Activated naive CD8-positive, alpha-beta T cell treated with anti-CD3 and anti-CD28 coated beads, Interleukin-2, amount 50 U/mL, for 24 hours (primary cell): ENCODE data around the gene TMED10.
"Not testable (repeated sequence)": the region's sequence is repeated elsewhere in the genome, so short reads cannot be mapped to it uniquely, and the experiment has no call there.

Experiments used
- ATAC-seq: fragments of 150-1000 bp; cut with Tn5 transposase; one replicate; pipeline ENCODE4 v1.10.0; 2021
- DNase-seq: peaks from one replicate; pipeline ENCODE4 v3.0.0; 2021
- H3K27ac Mint-ChIP-seq: one replicate; pipeline ENCODE4 v1.8.0; 2021; ENCODE audit warnings: mild to moderate bottlenecking, mixed read lengths
- H3K27me3 Mint-ChIP-seq: one replicate; pipeline ENCODE4 v1.8.0; 2021; ENCODE audit warnings: mixed read lengths
- H3K36me3 Mint-ChIP-seq: one replicate; pipeline ENCODE4 v1.8.0; 2021; ENCODE audit warnings: low read depth, mixed read lengths
- H3K4me1 Mint-ChIP-seq: one replicate; pipeline ENCODE4 v1.8.0; 2021; ENCODE audit warnings: mixed read lengths
- H3K4me3 Mint-ChIP-seq: one replicate; pipeline ENCODE4 v1.8.0; 2021; ENCODE audit warnings: mild to moderate bottlenecking, moderate library complexity, mixed read lengths
- H3K9me3 Mint-ChIP-seq: one replicate; pipeline ENCODE4 v1.8.0; 2021; ENCODE audit warnings: mixed read lengths

Gene TMED10

GRCh38 chr14:75156901-75157300 lies 19.5 kb downstream of the TMED10 start:
- no peak for DNase-seq
- Mint-ChIP-seq H3K4me3 (no peak overlapping the region), H3K27me3 (no peaks in the 10 kb centered on the region), H3K36me3 (peaks cover 10% of the 10 kb centered on the region), H3K27ac (peak overlapping the region; percentile 12), H3K4me1 (peaks cover 64% of the 10 kb centered on the region), H3K9me3 (no peaks in the 10 kb centered on the region)
- peak; percentile 76 for ATAC-seq

GRCh38 chr14:75156111-75156510 lies 20.3 kb downstream of the TMED10 start:
- peaks cover 10% of the 10 kb centered on the region for H3K36me3 Mint-ChIP-seq
- H3K4me3 Mint-ChIP-seq: no peak overlapping the region
- no peak overlapping the region for H3K27ac Mint-ChIP-seq
- no peaks in the 10 kb centered on the region for H3K27me3 Mint-ChIP-seq
- no peaks in the 10 kb centered on the region for H3K9me3 Mint-ChIP-seq
- no peak for ATAC-seq
- DNase-seq: no peak
- H3K4me1 Mint-ChIP-seq: peaks cover 57% of the 10 kb centered on the region

GRCh38 chr14:75155169-75155568 lies 21.2 kb downstream of the TMED10 start:
- no peaks in the 10 kb centered on the region for H3K9me3 Mint-ChIP-seq
- H3K27ac Mint-ChIP-seq: no peak overlapping the region
- H3K4me3 Mint-ChIP-seq: no peak overlapping the region
- H3K27me3 Mint-ChIP-seq: no peaks in the 10 kb centered on the region
- peaks cover 49% of the 10 kb centered on the region for H3K4me1 Mint-ChIP-seq
- ATAC-seq (peak; percentile 50), DNase-seq (no peak)
- peaks cover 8% of the 10 kb centered on the region for H3K36me3 Mint-ChIP-seq

- no peak overlapping the region for H3K4me3 Mint-ChIP-seq
- DNase-seq (no peak), ATAC-seq (no peak)
- H3K9me3 Mint-ChIP-seq: no peaks in the 10 kb centered on the region
- H3K27me3 Mint-ChIP-seq: no peaks in the 10 kb centered on the region
- H3K36me3 Mint-ChIP-seq: peaks cover 17% of the 10 kb centered on the region
- no peak overlapping the region for H3K27ac Mint-ChIP-seq
- H3K4me1 Mint-ChIP-seq: peaks cover 36% of the 10 kb centered on the region
These were observed 23.1 kb downstream of the TMED10 start for GRCh38 chr14:75153295-75153694.

- ATAC-seq (no peak), DNase-seq (no peak)
- Mint-ChIP-seq H3K27me3 (no peaks in the 10 kb centered on the region), H3K9me3 (no peaks in the 10 kb centered on the region), H3K27ac (no peak overlapping the region), H3K4me3 (no peak overlapping the region), H3K36me3 (peaks cover 19% of the 10 kb centered on the region), H3K4me1 (peaks cover 35% of the 10 kb centered on the region)
These were observed 24.6 kb downstream of the TMED10 start for GRCh38 chr14:75151851-75152250.

GRCh38 chr14:75150637-75151036 lies 25.8 kb downstream of the TMED10 start:
- not testable (repeated sequence) for ATAC-seq, DNase-seq, H3K4me3 Mint-ChIP-seq, H3K27ac Mint-ChIP-seq, H3K9me3 Mint-ChIP-seq, H3K27me3 Mint-ChIP-seq
- Mint-ChIP-seq H3K4me1 (peaks cover 36% of the 10 kb centered on the region), H3K36me3 (peaks cover 27% of the 10 kb centered on the region)

GRCh38 chr14:75150150-75150549 lies 26.3 kb downstream of the TMED10 start:
- DNase-seq (no peak), ATAC-seq (no peak)
- Mint-ChIP-seq H3K9me3 (no peaks in the 10 kb centered on the region), H3K27me3 (no peaks in the 10 kb centered on the region), H3K4me3 (no peak overlapping the region), H3K4me1 (peaks cover 35% of the 10 kb centered on the region), H3K27ac (no peak overlapping the region), H3K36me3 (peaks cover 30% of the 10 kb centered on the region)

- peak; percentile 81 for ATAC-seq
- no peak for DNase-seq
- peaks cover 49% of the 10 kb centered on the region for H3K4me1 Mint-ChIP-seq
These were observed 28.9 kb downstream of the TMED10 start for GRCh38 chr14:75147423-75148071.

GRCh38 chr14:75144944-75145343 lies 31.5 kb downstream of the TMED10 start:
- ATAC-seq (peak; percentile 64), DNase-seq (no peak)
- Mint-ChIP-seq H3K4me3 (no peak overlapping the region), H3K4me1 (peaks cover 60% of the 10 kb centered on the region), H3K27ac (no peak overlapping the region), H3K36me3 (peaks cover 37% of the 10 kb centered on the region), H3K9me3 (no peaks in the 10 kb centered on the region), H3K27me3 (no peaks in the 10 kb centered on the region)

More at GRCh38 chr14:75147423-75148071, 28.9 kb downstream of the TMED10 start:
- Mint-ChIP-seq H3K9me3 (no peaks in the 10 kb centered on the region), H3K27ac (peak overlapping the region; percentile 60), H3K27me3 (no peaks in the 10 kb centered on the region), H3K36me3 (peaks cover 42% of the 10 kb centered on the region), H3K4me3 (no peak overlapping the region)

GRCh38 chr14:75143761-75144527 lies 32.5 kb downstream of the TMED10 start:
- ATAC-seq: no peak
- no peak overlapping the region for H3K27ac Mint-ChIP-seq

GRCh38 chr14:75142494-75142893 lies 33.9 kb downstream of the TMED10 start:
- Mint-ChIP-seq H3K4me3 (no peak overlapping the region), H3K4me1 (peaks cover 73% of the 10 kb centered on the region), H3K36me3 (peaks cover 28% of the 10 kb centered on the region), H3K27me3 (no peaks in the 10 kb centered on the region), H3K9me3 (no peaks in the 10 kb centered on the region), H3K27ac (no peak overlapping the region)
- no peak for DNase-seq
- ATAC-seq: no peak

More at GRCh38 chr14:75143761-75144527, 32.5 kb downstream of the TMED10 start:
- peaks cover 70% of the 10 kb centered on the region for H3K4me1 Mint-ChIP-seq
- H3K9me3 Mint-ChIP-seq: no peaks in the 10 kb centered on the region
- H3K27me3 Mint-ChIP-seq: no peaks in the 10 kb centered on the region
- H3K4me3 Mint-ChIP-seq: no peak overlapping the region
- H3K36me3 Mint-ChIP-seq: peaks cover 30% of the 10 kb centered on the region
- no peak for DNase-seq

- H3K4me1 Mint-ChIP-seq: peaks cover 69% of the 10 kb centered on the region
- H3K36me3 Mint-ChIP-seq: peaks cover 27% of the 10 kb centered on the region
- no peak overlapping the region for H3K4me3 Mint-ChIP-seq
- H3K27me3 Mint-ChIP-seq: no peaks in the 10 kb centered on the region
- H3K9me3 Mint-ChIP-seq: no peaks in the 10 kb centered on the region
- no peak overlapping the region for H3K27ac Mint-ChIP-seq
- no peak for DNase-seq
- ATAC-seq: no peak
These were observed 34.4 kb downstream of the TMED10 start for GRCh38 chr14:75141967-75142366.

- Mint-ChIP-seq H3K36me3 (peaks cover 22% of the 10 kb centered on the region), H3K27ac (peak overlapping the region; percentile 35), H3K9me3 (no peaks in the 10 kb centered on the region), H3K4me1 (peaks cover 60% of the 10 kb centered on the region), H3K4me3 (no peak overlapping the region), H3K27me3 (no peaks in the 10 kb centered on the region)
- no peak for DNase-seq
- no peak for ATAC-seq
These were observed 35.4 kb downstream of the TMED10 start for GRCh38 chr14:75141062-75141461.

GRCh38 chr14:75140620-75141019 lies 35.8 kb downstream of the TMED10 start:
- DNase-seq: no peak
- no peak overlapping the region for H3K4me3 Mint-ChIP-seq
- no peak overlapping the region for H3K27ac Mint-ChIP-seq
- ATAC-seq: no peak
- H3K4me1 Mint-ChIP-seq: peaks cover 59% of the 10 kb centered on the region
- H3K27me3 Mint-ChIP-seq: no peaks in the 10 kb centered on the region
- H3K36me3 Mint-ChIP-seq: peaks cover 22% of the 10 kb centered on the region
- no peaks in the 10 kb centered on the region for H3K9me3 Mint-ChIP-seq

GRCh38 chr14:75139185-75139584 lies 37.2 kb downstream of the TMED10 start:
- Mint-ChIP-seq H3K27ac (peak overlapping the region; percentile 63), H3K4me1 (peaks cover 45% of the 10 kb centered on the region), H3K27me3 (no peaks in the 10 kb centered on the region), H3K36me3 (peaks cover 23% of the 10 kb centered on the region), H3K4me3 (no peak overlapping the region), H3K9me3 (no peaks in the 10 kb centered on the region)
- ATAC-seq (no peak), DNase-seq (no peak)
